ENCODE data around the gene HACD3.

DNA sequence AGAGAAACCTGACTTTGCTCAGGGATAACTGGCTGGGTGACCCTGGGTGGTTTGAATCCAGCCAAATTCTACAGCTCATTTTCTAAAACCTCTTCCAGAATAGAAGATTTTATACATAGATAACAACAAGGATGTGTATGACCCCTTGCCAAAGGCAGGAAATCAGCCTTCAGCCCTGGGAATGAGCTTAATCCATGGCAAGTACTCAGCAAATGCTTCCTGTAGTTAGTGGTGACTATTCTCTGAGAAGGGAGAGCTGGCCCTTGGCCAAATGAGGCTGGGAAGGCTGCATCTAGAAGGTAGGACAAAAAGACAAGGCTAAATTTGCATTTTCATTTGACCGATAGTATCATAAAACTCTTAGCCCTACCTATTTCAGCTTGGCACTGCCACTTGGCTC is 4.6 kb upstream of the HACD3 start:
- no peak for TF ChIP-seq ZFX (IDR thresholded peaks at IDR 0.05)
- TF ChIP-seq, protein P1, sequence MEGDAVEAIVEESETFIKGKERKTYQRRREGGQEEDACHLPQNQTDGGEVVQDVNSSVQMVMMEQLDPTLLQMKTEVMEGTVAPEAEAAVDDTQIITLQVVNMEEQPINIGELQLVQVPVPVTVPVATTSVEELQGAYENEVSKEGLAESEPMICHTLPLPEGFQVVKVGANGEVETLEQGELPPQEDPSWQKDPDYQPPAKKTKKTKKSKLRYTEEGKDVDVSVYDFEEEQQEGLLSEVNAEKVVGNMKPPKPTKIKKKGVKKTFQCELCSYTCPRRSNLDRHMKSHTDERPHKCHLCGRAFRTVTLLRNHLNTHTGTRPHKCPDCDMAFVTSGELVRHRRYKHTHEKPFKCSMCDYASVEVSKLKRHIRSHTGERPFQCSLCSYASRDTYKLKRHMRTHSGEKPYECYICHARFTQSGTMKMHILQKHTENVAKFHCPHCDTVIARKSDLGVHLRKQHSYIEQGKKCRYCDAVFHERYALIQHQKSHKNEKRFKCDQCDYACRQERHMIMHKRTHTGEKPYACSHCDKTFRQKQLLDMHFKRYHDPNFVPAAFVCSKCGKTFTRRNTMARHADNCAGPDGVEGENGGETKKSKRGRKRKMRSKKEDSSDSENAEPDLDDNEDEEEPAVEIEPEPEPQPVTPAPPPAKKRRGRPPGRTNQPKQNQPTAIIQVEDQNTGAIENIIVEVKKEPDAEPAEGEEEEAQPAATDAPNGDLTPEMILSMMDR (conservative IDR thresholded peaks at IDR 0.05), result no peak

All from C4-2B (cell line).